Activated CD4-positive, alpha-beta T cell treated with anti-CD3 and anti-CD28 coated beads, Interleukin-2, amount 10 ng/mL, durations not matched to agents 24 days and 14 days (primary cell): ENCODE results near the gene TRDMT1. TPM values are rescaled to one million over a fixed set of nuclear protein-coding genes. Genes with fewer than 3 reads are reported as not detected.
A peak's percentile ranks its signal among the peaks of the same experiment; 100 is the strongest.

Experiments used
- DNase-seq: peaks from one replicate; pipeline ENCODE4 v3.0.0; 2022
- H3K27ac Mint-ChIP-seq: one replicate; pipeline ENCODE4 v1.8.0; 2022; ENCODE audit warnings: mild to moderate bottlenecking, mixed read lengths
- H3K27me3 Mint-ChIP-seq: one replicate; pipeline ENCODE4 v1.8.0; 2022; ENCODE audit warnings: mixed read lengths
- H3K36me3 Mint-ChIP-seq: one replicate; pipeline ENCODE4 v1.8.0; 2022; ENCODE audit warnings: low read depth, mild to moderate bottlenecking, mixed read lengths
- H3K4me1 Mint-ChIP-seq: one replicate; pipeline ENCODE4 v1.8.0; 2021; ENCODE audit warnings: mixed read lengths
- H3K4me3 Mint-ChIP-seq: one replicate; pipeline ENCODE4 v1.8.0; 2022; ENCODE audit warnings: mild to moderate bottlenecking, moderate library complexity, mixed read lengths
- H3K9me3 Mint-ChIP-seq: one replicate; pipeline ENCODE4 v1.8.0; 2021; ENCODE audit warnings: mixed read lengths
- intact Hi-C: fragments of 100-400 bp; cut with micrococcal nuclease; formaldehyde crosslinking; loops from one replicate; pipeline ENCODE4 v1.15.1; 2023
- total RNA-seq: library from RNA; stranded (reverse); gene quantifications from 2 replicates; pipeline ENCODE4 v1.2.3, GENCODE V29; 2022

Gene TRDMT1
- total RNA-seq, result 3.9 and 5.6 TPM in 2 replicates

GRCh38 chr10:17200912-17201793 lies at the start of gene TRDMT1:
Gene TRDMT1, minus strand, starts transcription at chr10:17201672. Its CDS starts 38 bp downstream, at chr10:17201634.
- H3K27ac Mint-ChIP-seq, result peak within 1 kb of the TSS; percentile 92
- intact Hi-C loops, result loop anchor here (1.0 to 10.0 kb wide), 7 partner anchors 15 to 1454 kb away; partner anchors contain the start of genes ARL5B, NSUN6 and RSU1
- peaks cover 33% of the 10 kb centered on the region for H3K4me1 Mint-ChIP-seq
- H3K27me3 Mint-ChIP-seq, result no peaks in the 10 kb centered on the region
- peak within 1 kb of the TSS; percentile 95 for H3K4me3 Mint-ChIP-seq
- H3K9me3 Mint-ChIP-seq, result no peaks in the 10 kb centered on the region
- no peaks in the 10 kb centered on the region for H3K36me3 Mint-ChIP-seq
- DNase-seq, result peak; percentile 96

GRCh38 chr10:17250736-17251135 lies 49.3 kb upstream of the TRDMT1 start:
- Mint-ChIP-seq H3K4me1 (peaks cover 4% of the 10 kb centered on the region), H3K27ac (no peak overlapping the region), H3K4me3 (no peak overlapping the region), H3K27me3 (no peaks in the 10 kb centered on the region), H3K9me3 (peaks cover 8% of the 10 kb centered on the region), H3K36me3 (peaks cover 4% of the 10 kb centered on the region)
- no peak for DNase-seq
- intact Hi-C loops, result no loop called here

- intact Hi-C loops, result no loop called here
- H3K4me1 Mint-ChIP-seq, result peaks cover 2% of the 10 kb centered on the region
- peaks cover 8% of the 10 kb centered on the region for H3K9me3 Mint-ChIP-seq
- H3K27me3 Mint-ChIP-seq, result no peaks in the 10 kb centered on the region
- peaks cover 4% of the 10 kb centered on the region for H3K36me3 Mint-ChIP-seq
- no peak for DNase-seq
- H3K4me3 Mint-ChIP-seq, result no peak overlapping the region
- H3K27ac Mint-ChIP-seq, result no peak overlapping the region
Measured at GRCh38 chr10:17249820-17250219, 48.3 kb upstream of the TRDMT1 start.

- no peak overlapping the region for H3K27ac Mint-ChIP-seq
- no peak for DNase-seq
- H3K9me3 Mint-ChIP-seq, result peaks cover 5% of the 10 kb centered on the region
- intact Hi-C loops, result no loop called here
- no peaks in the 10 kb centered on the region for H3K27me3 Mint-ChIP-seq
- no peak overlapping the region for H3K4me3 Mint-ChIP-seq
- H3K36me3 Mint-ChIP-seq, result peaks cover 4% of the 10 kb centered on the region
- peaks cover 2% of the 10 kb centered on the region for H3K4me1 Mint-ChIP-seq
Measured at GRCh38 chr10:17248964-17249363, 47.5 kb upstream of the TRDMT1 start.

GRCh38 chr10:17247210-17247609 lies 45.7 kb upstream of the TRDMT1 start:
- Mint-ChIP-seq H3K36me3 (peaks cover 4% of the 10 kb centered on the region), H3K4me3 (no peak overlapping the region), H3K27ac (no peak overlapping the region), H3K27me3 (no peaks in the 10 kb centered on the region), H3K9me3 (peaks cover 5% of the 10 kb centered on the region), H3K4me1 (peaks cover 2% of the 10 kb centered on the region)
- intact Hi-C loops, result no loop called here
- no peak for DNase-seq

GRCh38 chr10:17244700-17245365 lies 43.4 kb upstream of the TRDMT1 start:
- DNase-seq, result no peak
- H3K9me3 Mint-ChIP-seq, result peaks cover 5% of the 10 kb centered on the region
- H3K36me3 Mint-ChIP-seq, result peaks cover 4% of the 10 kb centered on the region
- H3K27ac Mint-ChIP-seq, result no peak overlapping the region
- peaks cover 2% of the 10 kb centered on the region for H3K4me1 Mint-ChIP-seq
- H3K4me3 Mint-ChIP-seq, result no peak overlapping the region
- H3K27me3 Mint-ChIP-seq, result no peaks in the 10 kb centered on the region
- intact Hi-C loops, result no loop called here

- Mint-ChIP-seq H3K9me3 (peaks cover 5% of the 10 kb centered on the region), H3K4me3 (no peak overlapping the region), H3K4me1 (no peaks in the 10 kb centered on the region), H3K36me3 (peaks cover 12% of the 10 kb centered on the region), H3K27me3 (no peaks in the 10 kb centered on the region), H3K27ac (no peak overlapping the region)
- intact Hi-C loops, result no loop called here
- DNase-seq, result no peak
Measured at GRCh38 chr10:17241611-17242333, 40.3 kb upstream of the TRDMT1 start.

- peaks cover 20% of the 10 kb centered on the region for H3K36me3 Mint-ChIP-seq
- no peak overlapping the region for H3K27ac Mint-ChIP-seq
- H3K4me1 Mint-ChIP-seq, result peaks cover 6% of the 10 kb centered on the region
- no peak overlapping the region for H3K4me3 Mint-ChIP-seq
- no peaks in the 10 kb centered on the region for H3K27me3 Mint-ChIP-seq
- DNase-seq, result no peak
- H3K9me3 Mint-ChIP-seq, result no peaks in the 10 kb centered on the region
- intact Hi-C loops, result no loop called here
Measured at GRCh38 chr10:17240616-17241015, 39.1 kb upstream of the TRDMT1 start.

- no peak for DNase-seq
- Mint-ChIP-seq H3K27me3 (no peaks in the 10 kb centered on the region), H3K27ac (no peak overlapping the region), H3K4me1 (peaks cover 8% of the 10 kb centered on the region), H3K9me3 (no peaks in the 10 kb centered on the region), H3K4me3 (no peak overlapping the region), H3K36me3 (peaks cover 25% of the 10 kb centered on the region)
- intact Hi-C loops, result no loop called here
Measured at GRCh38 chr10:17240096-17240495, 38.6 kb upstream of the TRDMT1 start.

GRCh38 chr10:17239345-17240085 lies 38.0 kb upstream of the TRDMT1 start:
- Mint-ChIP-seq H3K4me3 (no peak overlapping the region), H3K9me3 (no peaks in the 10 kb centered on the region), H3K4me1 (peaks cover 12% of the 10 kb centered on the region), H3K27me3 (no peaks in the 10 kb centered on the region), H3K27ac (no peak overlapping the region), H3K36me3 (peaks cover 31% of the 10 kb centered on the region)
- intact Hi-C loops, result loop anchor here (10.0 kb wide), 1 partner anchor 805 kb away; the partner anchor contains the start of gene PTER
- no peak for DNase-seq

GRCh38 chr10:17238445-17239291 lies 37.2 kb upstream of the TRDMT1 start:
- intact Hi-C loops, result loop anchor here (10.0 kb wide), 1 partner anchor 804 kb away; the partner anchor contains the start of gene PTER
- H3K27me3 Mint-ChIP-seq, result no peaks in the 10 kb centered on the region
- no peak overlapping the region for H3K27ac Mint-ChIP-seq
- no peak overlapping the region for H3K4me3 Mint-ChIP-seq
- no peaks in the 10 kb centered on the region for H3K9me3 Mint-ChIP-seq
- peaks cover 39% of the 10 kb centered on the region for H3K36me3 Mint-ChIP-seq
- no peak for DNase-seq
- peaks cover 17% of the 10 kb centered on the region for H3K4me1 Mint-ChIP-seq

GRCh38 chr10:17237915-17238444 lies 36.5 kb upstream of the TRDMT1 start:
- H3K27me3 Mint-ChIP-seq, result no peaks in the 10 kb centered on the region
- H3K9me3 Mint-ChIP-seq, result no peaks in the 10 kb centered on the region
- DNase-seq, result no peak
- H3K4me1 Mint-ChIP-seq, result peaks cover 20% of the 10 kb centered on the region
- H3K27ac Mint-ChIP-seq, result no peak overlapping the region
- H3K4me3 Mint-ChIP-seq, result no peak overlapping the region
- intact Hi-C loops, result loop anchor here (10.0 kb wide), 1 partner anchor 803 kb away; the partner anchor contains the start of gene PTER
- H3K36me3 Mint-ChIP-seq, result peaks cover 43% of the 10 kb centered on the region
